IMR-90 (cell line): ENCODE data around the gene GM2A. TPM values are rescaled to one million over a fixed set of nuclear protein-coding genes. Genes with fewer than 3 reads are reported as not detected.

ENCODE experiments used
- ATAC-seq: fragments of 200-7000 bp; cut with Tn5 transposase; 2 replicates; pipeline ENCODE4 v1.9.1; 2020; ENCODE audit warnings: low read depth, mild to moderate bottlenecking, moderate library complexity
- BruUV-seq: library from RNA; stranded (reverse); fragments of 400-500 nt; replicated peaks from 2 replicates; lab custom pipeline; 2021; lab: Mats Ljungman, UMichigan
- CTCF ChIA-PET: fragments of 300-600 bp; formaldehyde crosslinking; extraction: SDS; loops from one replicate; lab custom pipeline; 2021; ENCODE audit warnings: antibody characterized with exemption; lab: Yijun Ruan, JAX
- POLR2A ChIA-PET: fragments of 300-600 bp; sonication (Branson Sonifier 250); formaldehyde crosslinking; loops from one replicate; lab custom pipeline; 2022; ENCODE audit warnings: antibody characterized with exemption; ENCODE audit not compliant: unreplicated experiment; lab: Charles Lee
- DNase-seq: peaks from one replicate; pipeline ENCODE4 v3.0.0; 2013
- H2AFZ ChIP-seq: replicated peaks from 2 replicates; pipeline ENCODE3; 2013; ENCODE audit warnings: low read length, mild to moderate bottlenecking; ENCODE audit not compliant: poor library complexity
- H2AK5ac ChIP-seq: 2 replicates; pipeline ENCODE4 v1.6.1; 2013; ENCODE audit warnings: low read depth, low read length, inconsistent platforms
- H2AK9ac ChIP-seq: replicated peaks from 2 replicates; pipeline ENCODE3; 2013; ENCODE audit warnings: mild to moderate bottlenecking, low read depth, low read length, moderate library complexity; ENCODE audit not compliant: poor library complexity
- H2BK120ac ChIP-seq: 2 replicates; pipeline ENCODE4 v1.6.1; 2013; ENCODE audit warnings: low read depth, low read length, inconsistent platforms
- H2BK15ac ChIP-seq: 3 replicates; pipeline ENCODE4 v1.6.1; 2013; ENCODE audit warnings: low read depth, low read length, inconsistent platforms
- H2BK20ac ChIP-seq: 2 replicates; pipeline ENCODE4 v1.6.1; 2013; ENCODE audit warnings: low read depth, mild to moderate bottlenecking, inconsistent platforms, low read length, moderate library complexity
- H2BK5ac ChIP-seq: 2 replicates; pipeline ENCODE4 v1.6.1; 2013; ENCODE audit warnings: mild to moderate bottlenecking, low read depth, low read length, inconsistent platforms; ENCODE audit not compliant: poor library complexity, severe bottlenecking
- H3K14ac ChIP-seq: replicated peaks from 2 replicates; pipeline ENCODE4 v1.6.1; 2013; ENCODE audit warnings: low read depth, low read length, inconsistent platforms
- H3K18ac ChIP-seq: 2 replicates; pipeline ENCODE4 v1.6.1; 2013; ENCODE audit warnings: low read depth, low read length, control low read depth
- H3K23ac ChIP-seq: 2 replicates; pipeline ENCODE4 v1.6.1; 2013; ENCODE audit warnings: low read depth, low read length, inconsistent platforms
- H3K27ac ChIP-seq: 2 replicates; pipeline ENCODE4 v1.5.1; 2013; ENCODE audit warnings: mild to moderate bottlenecking, control low read depth, low read length; ENCODE audit not compliant: insufficient read depth
- H3K27me3 ChIP-seq: 2 replicates; pipeline ENCODE4 v1.6.1; 2013; ENCODE audit warnings: low read length; ENCODE audit not compliant: control insufficient read depth, insufficient read depth
- H3K36me3 ChIP-seq: 2 replicates; pipeline ENCODE4 v1.6.1; 2013; ENCODE audit warnings: low read length, mixed read lengths; ENCODE audit not compliant: control insufficient read depth, insufficient read depth
- H3K4ac ChIP-seq: 2 replicates; pipeline ENCODE4 v1.6.1; 2013; ENCODE audit warnings: low read depth, low read length, inconsistent platforms
- H3K4me1 ChIP-seq: 2 replicates; pipeline ENCODE4 v1.6.1; 2013; ENCODE audit warnings: low read length, mixed read lengths; ENCODE audit not compliant: control insufficient read depth, insufficient read depth
- H3K4me2 ChIP-seq: 2 replicates; pipeline ENCODE4 v1.6.1; 2013; ENCODE audit warnings: low read depth, mild to moderate bottlenecking, control low read depth, low read length, moderate library complexity
- H3K4me3 ChIP-seq: 2 replicates; pipeline ENCODE4 v1.5.1; 2013; ENCODE audit warnings: low read depth, mild to moderate bottlenecking, control low read depth, low read length, moderate library complexity; ENCODE audit not compliant: insufficient read depth
- H3K56ac ChIP-seq: 2 replicates; pipeline ENCODE4 v1.6.1; 2013; ENCODE audit warnings: low read length, inconsistent platforms; ENCODE audit not compliant: insufficient read depth; ENCODE audit errors: extremely low read depth
- H3K79me1 ChIP-seq, 2 experiments: 2 replicates each; pipeline ENCODE4 v1.6.1; 2013; ENCODE audit warnings: low read length in 2 of 2, inconsistent platforms in 1 of 2, low read depth in 1 of 2
- H3K9ac ChIP-seq: 2 replicates; pipeline ENCODE4 v1.6.1; 2013; ENCODE audit warnings: low read depth, low read length, control low read depth
- H3K9me1 ChIP-seq: 2 replicates; pipeline ENCODE4 v1.6.1; 2013; ENCODE audit warnings: low read length, inconsistent platforms; ENCODE audit not compliant: insufficient read depth
- H3K9me3 ChIP-seq: 2 replicates; pipeline ENCODE4 v1.6.1; 2013; ENCODE audit warnings: low read length; ENCODE audit not compliant: control insufficient read depth, insufficient read depth
- H4K20me1 ChIP-seq: 2 replicates; pipeline ENCODE4 v1.6.1; 2013; ENCODE audit warnings: low read length, inconsistent platforms; ENCODE audit not compliant: insufficient read depth
- H4K5ac ChIP-seq: 2 replicates; pipeline ENCODE4 v1.6.1; 2013; ENCODE audit warnings: mild to moderate bottlenecking, low read depth, low read length, control low read depth
- H4K8ac ChIP-seq, 2 experiments: 2 replicates each; pipeline ENCODE4 v1.6.1; 2013; ENCODE audit warnings: low read depth in 2 of 2, low read length in 2 of 2, control low read depth in 1 of 2, inconsistent platforms in 1 of 2
- H4K91ac ChIP-seq: 2 replicates; pipeline ENCODE4 v1.6.1; 2013; ENCODE audit warnings: low read depth, low read length, inconsistent platforms; ENCODE audit not compliant: insufficient read depth
- FOS ChIP-seq: fragments of 150-350 bp; IDR thresholded peaks from 2 replicates; pipeline ENCODE4 v1.6.1; 2016; ENCODE audit warnings: low read depth, low read length
- RFX5 ChIP-seq: IDR thresholded peaks from 2 replicates; pipeline ENCODE4 v1.8.0; 2012; ENCODE audit warnings: low read depth, mild to moderate bottlenecking, low read length, moderate library complexity
- SMC3 ChIP-seq: fragments of 150-350 bp; IDR thresholded peaks from 2 replicates; pipeline ENCODE4 v1.6.1; 2016; ENCODE audit warnings: low read depth, mild to moderate bottlenecking, antibody characterized with exemption, low read length, moderate library complexity
- WGBS, 2 experiments: methylation state at CpG; one replicate each; pipeline versions ENCODE4 v1.1.5 to v1.1.7; 2013; ENCODE audit warnings: missing lambda C conversion rate in 2 of 2; ENCODE audit not compliant: insufficient read length in 1 of 2; ENCODE audit errors: extremely low coverage in 2 of 2; 5-methylcytosine and 5-hydroxymethylcytosine counted together
- dilution Hi-C: fragments of 300-500 bp; cut with HindIII; formaldehyde crosslinking; loops from one replicate; pipeline ENCODE4 v1.14.3; 2018; ENCODE audit warnings: low sequenced_read_pairs; ENCODE audit not compliant: unreplicated experiment
- in situ Hi-C: fragments of 300-500 bp; cut with MboI; formaldehyde crosslinking; loops from 3 replicates; pipeline ENCODE4 v1.14.3; 2019; ENCODE audit warnings: low sequenced_read_pairs, inconsistent platforms, mixed read lengths
- intact Hi-C: fragments of 100-400 bp; cut with micrococcal nuclease; formaldehyde crosslinking; loops from 2 replicates; pipeline ENCODE4 v1.10.0; 2022
- polyA plus RNA-seq, 3 experiments: library from polyadenylated mRNA; depleted of rRNA; stranded (reverse); fragments of >200 nt; gene quantifications; 2 replicates each; pipeline ENCODE4 v1.2.3, GENCODE V29; 2012; ENCODE audit warnings: low replicate concordance in 1 of 3
- total RNA-seq: library from RNA; depleted of rRNA; stranded (reverse); fragments of >200 nt; gene quantifications from 2 replicates; pipeline ENCODE4 v1.2.3, GENCODE V29; 2012

The GM2A gene
- total and polyA plus RNA-seq, 2 of the 4 experiments (the other 2 are of a cell fraction), result 13.8 to 18.5 TPM

DNA sequence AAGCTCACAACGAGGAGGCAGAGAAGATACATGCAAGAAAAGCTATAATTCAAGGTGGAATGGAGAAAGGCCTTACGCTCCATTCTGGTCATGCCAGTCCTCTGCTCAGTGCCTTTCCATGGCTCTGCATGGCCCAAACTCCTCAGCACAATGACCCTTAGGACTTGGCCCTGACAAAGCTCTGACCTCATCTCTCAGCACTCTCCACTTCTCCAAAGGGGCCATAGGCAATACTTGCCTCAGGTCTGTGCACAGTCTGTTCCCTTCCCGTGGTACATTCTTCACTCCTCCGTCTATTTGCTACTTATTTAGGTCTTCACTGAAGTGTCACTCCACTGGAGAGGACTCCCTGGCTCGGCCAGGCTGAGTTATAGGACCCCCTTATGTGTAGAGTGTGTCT, 25.9 kb downstream of the GM2A start:
- H3K56ac ChIP-seq, result no peak overlapping the region
- ATAC-seq, result no peak
- no peak overlapping the region for H3K9ac ChIP-seq
- peaks cover 6% of the 10 kb centered on the region for H3K27me3 ChIP-seq
- POLR2A ChIA-PET, result no interaction called here
- no peak overlapping the region for H3K18ac ChIP-seq
- no peak overlapping the region for H2BK20ac ChIP-seq
- H4K91ac ChIP-seq, result no peak overlapping the region
- CTCF ChIA-PET, result interaction anchor here (1.1 kb wide), 1 partner anchor 20 kb away, joined by 4 read pairs; no protein-coding TSS in a partner anchor
- no peak overlapping the region for H3K23ac ChIP-seq
- 20% methylated on average over 1 of the region's 5 CpGs; no CpG with 5 or more reads in 1 of the 2 experiments for WGBS, 2 experiments
- no peak overlapping the region for H4K5ac ChIP-seq
- H3K27ac ChIP-seq, result no peak overlapping the region
- no peaks in the 10 kb centered on the region for H3K36me3 ChIP-seq
- no peak overlapping the region for H4K8ac ChIP-seq
- H2BK5ac ChIP-seq, result no peak overlapping the region
- BruUV-seq, result no TSS peak
- DNase-seq, result no peak
- H3K14ac ChIP-seq, result no peak overlapping the region
- H3K4me3 ChIP-seq, result no peak overlapping the region
- H3K9me1 ChIP-seq, result no peaks in the 10 kb centered on the region
- H2BK15ac ChIP-seq, result no peak overlapping the region
- H4K20me1 ChIP-seq, result no peaks in the 10 kb centered on the region
- H2AFZ ChIP-seq, result no peak overlapping the region
- no peak overlapping the region for H3K4me2 ChIP-seq
- no peak overlapping the region for H2AK9ac ChIP-seq
- intact Hi-C loops, result no loop called here
- H3K4me1 ChIP-seq, result no peaks in the 10 kb centered on the region
- no peak overlapping the region for H3K4ac ChIP-seq
- dilution Hi-C loops, result no loop called here
- H3K9me3 ChIP-seq, result no peaks in the 10 kb centered on the region
- in situ Hi-C loops, result no loop called here
- H2AK5ac ChIP-seq, result no peak overlapping the region
- no peaks in the 10 kb centered on the region for H3K79me1 ChIP-seq
- TF ChIP-seq SMC3, result no peak
- no peak for TF ChIP-seq RFX5
- TF ChIP-seq FOS, result no peak
- H2BK120ac ChIP-seq, result no peak overlapping the region
